Urothelium cell line (cell line): ENCODE results near the gene HIC1.

Experiments
- DNase-seq: peaks from one replicate; pipeline ENCODE4 v3.0.0; 2011; ENCODE audit warnings: low spot score, mixed read lengths
- FAIRE-seq: peaks from 2 replicates; lab custom pipeline; 2011; peaks lifted over from hg19 to GRCh38; lab: Jason Lieb, UNC

The HIC1 gene

DNA sequence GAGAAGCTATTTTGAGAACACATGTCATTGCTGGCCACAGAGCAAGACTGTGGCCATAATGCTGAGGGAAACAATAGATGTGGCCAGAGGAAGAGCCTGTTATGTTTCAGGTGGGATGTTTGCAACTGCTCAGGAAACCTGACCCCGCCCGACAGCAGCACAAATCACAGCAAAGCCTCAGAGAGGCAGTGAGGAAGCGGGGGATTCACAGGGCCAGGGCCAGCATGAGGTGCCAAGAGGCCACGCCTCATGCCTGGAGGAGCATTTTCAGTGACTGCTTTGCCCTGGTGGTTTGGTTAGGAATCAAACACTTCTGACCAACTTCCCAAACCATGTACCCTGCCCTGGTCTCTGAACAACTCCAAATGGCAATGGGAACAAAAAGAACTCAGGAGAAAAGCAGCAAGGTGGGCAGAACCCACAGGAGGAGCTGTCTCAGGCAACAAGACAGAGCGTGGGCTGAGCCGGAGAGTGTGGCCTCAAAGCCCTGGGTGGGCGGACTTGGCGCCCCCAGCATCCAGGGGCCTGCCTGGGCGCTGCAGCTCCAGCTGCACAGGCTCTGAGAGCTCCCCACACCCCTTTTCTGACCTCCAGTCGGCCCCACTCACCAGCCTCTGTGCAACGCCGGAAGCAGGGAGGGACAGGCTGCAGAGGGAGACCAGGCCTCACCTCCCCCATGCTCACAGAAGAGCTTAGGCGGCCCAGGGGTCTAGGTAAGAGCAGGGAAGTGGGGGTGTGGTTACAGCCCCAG lies 20.6 kb downstream of the HIC1 start:
- no peak for FAIRE-seq

DNA sequence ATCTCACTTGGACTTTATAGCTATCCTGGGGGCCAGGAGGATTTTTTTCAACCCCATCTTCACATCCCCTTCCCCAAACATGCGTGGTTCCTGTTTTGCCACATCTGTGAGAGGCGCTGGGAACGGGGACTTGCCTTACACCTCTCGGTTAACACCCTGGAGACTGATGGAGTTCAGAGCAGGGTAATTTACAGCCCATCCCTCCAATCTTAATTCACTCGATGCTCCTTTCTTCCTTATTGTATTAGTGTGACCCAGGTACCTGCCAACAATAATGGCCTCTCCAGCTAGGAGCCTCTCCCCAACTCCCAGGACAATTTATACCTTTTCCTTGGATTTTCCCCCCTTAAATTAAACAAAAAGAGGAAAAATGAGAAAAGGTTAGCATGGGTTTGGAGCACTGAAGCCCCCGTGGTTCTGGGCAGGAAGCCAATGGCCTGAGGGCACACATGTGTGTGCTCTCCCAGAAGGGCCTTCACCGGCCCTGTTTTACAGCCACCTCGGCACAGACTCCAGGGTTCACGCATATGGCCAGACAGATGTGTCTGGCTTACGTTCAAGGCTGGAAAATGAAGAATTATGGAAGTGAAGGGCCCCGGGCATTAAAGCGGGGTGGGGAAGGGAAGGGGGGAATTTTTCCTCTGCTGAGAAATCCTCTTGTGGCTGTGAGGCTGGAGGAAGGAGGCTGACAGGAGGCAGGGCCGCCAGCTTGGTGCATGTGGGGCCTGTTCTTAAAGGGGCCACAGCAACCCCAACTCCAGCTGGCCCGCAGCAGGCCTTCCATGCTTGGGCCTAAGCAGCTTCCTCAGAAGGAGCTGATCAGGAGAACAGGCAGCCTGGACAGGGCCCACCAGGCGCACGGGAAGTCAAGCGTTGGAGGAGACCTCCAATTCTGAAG lies 21.4 kb downstream of the HIC1 start:
- DNase-seq = no peak
- no peak for FAIRE-seq

More for the DNA sequence above, 20.6 kb downstream of the HIC1 start:
- no peak for DNase-seq

DNA sequence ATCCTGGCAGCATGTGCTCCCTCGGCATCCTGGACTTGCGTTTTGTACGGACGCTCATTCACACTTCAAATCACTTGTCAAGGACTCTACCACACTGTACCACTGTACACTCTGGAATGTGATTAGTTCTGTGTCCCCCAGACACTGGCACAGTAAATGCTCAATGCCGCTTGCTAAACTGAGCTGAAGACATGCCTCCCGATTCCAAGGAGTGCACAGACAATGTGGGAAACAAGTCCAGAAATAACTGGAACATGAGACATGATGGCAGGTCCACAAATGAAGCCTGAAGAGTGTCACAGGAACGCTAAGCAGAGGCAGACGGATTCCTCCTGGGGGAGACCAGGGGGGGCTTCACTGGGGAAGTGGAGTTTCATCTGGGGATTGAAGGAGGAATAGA lies 22.1 kb downstream of the HIC1 start:
- FAIRE-seq = no peak
- no peak for DNase-seq

DNA sequence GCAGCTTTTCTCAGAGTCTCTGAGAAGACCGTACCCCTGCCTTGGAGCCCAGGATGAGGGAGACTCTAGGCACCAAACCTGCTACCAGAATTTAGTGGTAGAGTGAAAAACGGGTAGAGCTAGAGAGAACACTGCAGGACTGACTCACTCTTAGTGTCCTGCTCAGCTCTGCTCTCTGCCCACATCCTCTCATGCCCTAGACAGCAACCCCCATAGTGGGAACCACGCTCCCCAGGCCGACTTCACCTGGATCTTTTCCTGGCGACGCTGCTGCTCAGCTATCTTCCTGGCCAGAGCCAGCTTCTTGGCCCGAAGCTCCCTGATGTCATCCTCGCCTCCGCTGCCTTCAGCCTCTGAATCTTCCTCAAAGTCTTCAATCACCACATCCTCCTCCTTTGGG lies 26.7 kb downstream of the HIC1 start:
- FAIRE-seq = no peak
- no peak for DNase-seq

GRCh38 chr17:2082003-2082781 lies 27.3 kb downstream of the HIC1 start:
- DNase-seq (no peak), FAIRE-seq (no peak)

- no peak for FAIRE-seq
- DNase-seq = no peak
Observed at GRCh38 chr17:2083613-2084035, 28.7 kb downstream of the HIC1 start.

DNA sequence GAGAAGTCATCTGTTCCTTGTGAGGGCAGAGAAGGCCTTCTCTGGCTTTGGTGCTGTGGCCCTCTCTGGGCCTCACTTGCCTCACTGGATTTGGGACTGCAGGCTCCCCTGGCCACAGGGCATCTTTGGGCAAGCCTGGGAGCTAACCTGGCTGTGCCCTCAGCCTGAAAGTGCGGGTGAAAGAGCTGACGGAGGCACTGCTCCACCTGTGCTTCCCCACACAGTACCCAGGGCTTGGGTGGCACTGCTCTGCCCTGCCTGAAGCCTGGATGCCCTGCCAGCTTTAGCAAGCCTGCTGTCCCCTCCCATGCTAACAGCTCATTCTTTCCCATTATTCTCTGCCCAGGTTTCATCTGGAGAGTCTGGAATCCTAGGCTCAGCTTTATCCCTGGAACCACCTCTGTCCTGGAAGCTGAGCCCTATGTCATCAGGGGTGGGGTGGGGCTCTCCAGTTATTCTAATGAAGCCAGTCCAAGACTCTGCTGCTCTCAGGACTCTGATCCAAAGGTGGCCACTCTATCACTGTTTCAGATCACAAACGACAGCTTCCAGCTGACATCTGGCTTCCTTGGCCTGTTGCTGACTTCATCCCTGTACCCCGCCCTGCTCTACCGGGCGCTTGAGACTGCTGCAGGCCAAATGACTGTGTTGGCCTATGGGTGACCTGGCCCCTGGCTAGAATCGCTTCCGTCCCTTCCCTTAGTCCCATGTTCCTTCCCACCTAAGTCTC lies 29.3 kb downstream of the HIC1 start:
- DNase-seq = no peak
- FAIRE-seq = no peak

GRCh38 chr17:2084766-2085647 lies 30.1 kb downstream of the HIC1 start:
- no peak for DNase-seq
- FAIRE-seq = no peak

DNA sequence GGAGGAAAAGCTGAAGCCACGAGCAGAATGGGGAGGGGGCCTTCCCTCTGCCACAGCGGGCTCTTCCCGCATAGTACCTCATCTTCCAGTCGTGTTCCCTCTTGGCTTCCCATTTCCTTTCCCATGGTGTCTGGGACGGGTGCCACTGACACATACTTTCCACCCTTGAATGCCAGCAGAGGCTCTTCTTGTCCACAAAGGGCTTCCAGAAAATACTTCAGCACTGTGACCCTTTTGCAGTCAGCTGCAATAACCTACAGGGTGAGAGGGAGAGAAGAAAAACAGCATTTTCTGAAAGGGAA lies 30.7 kb downstream of the HIC1 start:
- DNase-seq (no peak), FAIRE-seq (no peak)

DNA sequence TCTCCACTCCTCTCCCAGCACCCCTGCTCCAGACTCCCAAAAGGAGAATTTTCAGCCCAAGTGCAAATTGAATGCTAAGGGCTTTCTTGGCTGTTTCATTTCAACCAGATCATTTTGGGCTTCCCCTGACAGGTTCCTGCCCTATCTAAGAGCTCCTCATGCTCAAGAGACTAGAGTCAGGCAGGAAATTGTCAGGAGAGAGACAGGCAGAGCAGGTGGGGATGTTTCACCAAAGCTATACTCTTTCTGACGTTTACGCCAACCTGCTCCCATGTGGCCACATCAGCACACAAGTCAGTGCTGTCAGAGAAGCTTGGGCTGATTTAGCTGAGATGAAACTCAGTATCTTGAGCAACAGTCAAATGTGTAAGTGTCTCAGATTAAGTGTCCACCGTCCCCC lies 31.4 kb downstream of the HIC1 start:
- no peak for DNase-seq
- no peak for FAIRE-seq

GRCh38 chr17:2087597-2088211 lies 32.8 kb downstream of the HIC1 start:
- FAIRE-seq (no peak), DNase-seq (no peak)

DNA sequence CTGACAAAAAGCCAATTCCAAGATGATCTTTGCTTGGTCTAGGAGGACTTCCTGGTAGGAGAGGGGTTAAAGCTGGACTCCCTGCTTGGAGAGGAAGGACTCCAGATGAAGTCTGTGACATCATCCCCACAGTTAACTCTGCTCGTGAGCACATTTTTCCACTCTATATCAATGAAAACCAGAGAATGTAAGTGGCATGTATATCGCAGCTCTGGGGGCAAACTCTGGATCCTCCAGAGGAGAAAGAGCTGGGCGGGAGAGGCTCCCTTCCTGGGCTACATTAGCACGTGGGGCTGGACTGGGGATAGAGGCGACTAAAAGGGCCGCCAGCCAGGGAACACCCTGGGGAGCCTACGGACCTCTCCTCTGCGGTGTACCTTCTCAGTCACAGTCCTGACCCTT lies 34.1 kb downstream of the HIC1 start:
- DNase-seq = no peak
- no peak for FAIRE-seq

DNA sequence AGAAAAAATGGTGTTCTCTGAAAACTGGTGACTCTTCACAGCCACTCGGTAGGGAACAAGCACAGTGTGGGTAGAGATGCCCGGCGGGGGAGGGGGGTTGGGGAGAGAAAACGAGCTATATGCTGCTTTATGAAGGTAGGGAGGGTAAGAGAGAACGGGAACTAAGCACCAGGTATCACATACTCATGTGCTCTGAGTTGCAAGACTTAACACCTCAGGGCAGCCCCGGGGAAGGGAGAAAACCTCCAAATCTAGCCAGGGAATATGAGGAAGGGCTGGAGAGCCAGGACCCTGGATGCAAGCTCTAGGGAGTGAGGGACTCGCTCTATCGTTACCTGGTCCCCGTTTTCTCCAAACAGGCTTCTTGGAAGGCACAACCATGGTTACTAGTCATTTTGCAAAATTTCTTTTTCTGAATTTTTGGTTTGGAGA lies 35.3 kb downstream of the HIC1 start:
- FAIRE-seq (no peak), DNase-seq (no peak)

DNA sequence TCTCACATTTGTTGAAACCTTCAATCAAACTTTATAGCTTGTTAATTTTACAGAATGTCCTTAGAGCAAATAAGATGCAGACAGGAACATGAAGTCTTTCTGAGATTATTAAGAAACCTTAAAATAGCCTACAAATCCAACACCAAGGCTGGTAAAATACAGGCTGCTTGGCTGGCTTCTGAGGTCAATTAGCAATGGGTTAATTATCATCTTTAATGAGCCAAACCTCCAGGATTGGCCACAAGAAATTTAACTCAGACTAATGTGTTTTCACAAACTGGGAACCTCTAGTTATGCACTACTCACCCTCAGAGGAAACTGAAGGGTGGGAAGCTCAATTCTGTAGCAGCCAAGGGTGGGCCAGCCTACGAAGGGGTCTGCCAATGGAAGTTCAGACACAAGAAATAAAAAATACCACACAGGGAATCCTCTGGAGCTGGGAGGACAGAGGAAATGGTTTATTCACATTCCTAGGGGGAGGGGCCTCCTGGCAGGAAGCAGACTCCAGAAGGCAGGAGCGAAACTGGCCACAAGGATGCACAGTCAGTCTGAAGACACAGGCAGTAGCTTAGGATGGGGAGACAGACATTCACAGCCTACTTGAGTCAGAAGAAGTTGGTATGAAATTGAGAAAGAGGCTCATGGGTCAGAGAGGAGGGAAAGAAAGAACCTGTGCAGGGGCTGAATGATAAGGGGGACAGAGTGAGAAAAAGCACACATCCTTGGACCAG lies 36.1 kb downstream of the HIC1 start:
- peak; percentile 71 for DNase-seq

GRCh38 chr17:2092253-2092652 lies 37.4 kb downstream of the HIC1 start:
- DNase-seq (no peak), FAIRE-seq (no peak)

More for the DNA sequence above, 36.1 kb downstream of the HIC1 start:
- FAIRE-seq = no peak

- FAIRE-seq = no peak
- no peak for DNase-seq
Observed at GRCh38 chr17:2093349-2093748, 38.4 kb downstream of the HIC1 start.

DNA sequence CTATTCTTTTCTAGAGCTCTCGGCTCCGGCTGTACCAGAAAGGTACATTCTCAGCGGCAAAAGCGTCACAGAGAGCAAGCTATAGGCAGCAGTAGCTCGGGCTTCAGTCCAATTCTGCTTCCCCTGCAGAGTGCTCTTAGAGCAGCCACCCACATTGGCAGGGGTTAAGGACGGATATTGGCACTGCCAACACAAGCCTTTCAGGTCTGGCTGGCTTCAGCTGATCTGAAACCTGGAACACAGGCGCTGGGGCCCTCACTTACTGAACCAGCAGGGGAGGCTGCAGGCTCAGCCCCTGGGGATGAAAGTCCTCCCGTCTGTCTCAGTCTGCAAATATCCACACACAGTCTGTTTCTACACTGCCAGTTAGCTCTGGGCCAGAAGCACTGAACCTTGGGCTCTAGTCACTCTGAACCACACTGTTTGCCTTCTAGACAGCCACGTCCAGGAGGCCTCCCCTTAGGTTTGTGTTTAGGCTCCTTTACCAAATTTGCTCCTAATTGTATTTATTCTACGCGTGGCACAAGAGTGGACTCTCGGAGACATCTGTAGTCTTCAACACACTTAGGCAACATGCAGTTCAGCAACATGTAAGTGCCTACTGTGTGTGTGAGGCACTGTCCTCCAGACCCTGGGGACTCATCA lies 40.1 kb downstream of the HIC1 start:
- FAIRE-seq = no peak
- no peak for DNase-seq

GRCh38 chr17:2095536-2095910 lies 40.6 kb downstream of the HIC1 start:
- FAIRE-seq = no peak

More at GRCh38 chr17:2095536-2095910, 40.6 kb downstream of the HIC1 start:
- DNase-seq = no peak
